DND-41 (cell line): Measurements from ENCODE around the gene DPM3.

Source experiments
- EZH2 ChIP-seq: IDR thresholded peaks from 3 replicates; pipeline ENCODE4 v1.6.1; 2012; ENCODE audit warnings: borderline replicate concordance, low read depth, mild to moderate bottlenecking, moderate library complexity, low read length, inconsistent platforms; ENCODE audit not compliant: severe bottlenecking
- TF ChIP-seq, protein P1 (sequence below): IDR thresholded peaks from 2 replicates; pipeline ENCODE4 v1.5.1; 2012; ENCODE audit warnings: borderline replicate concordance, low read length, moderate library complexity, mild to moderate bottlenecking; ENCODE audit not compliant: poor library complexity, severe bottlenecking; ENCODE audit errors: extremely low read depth

DNA sequence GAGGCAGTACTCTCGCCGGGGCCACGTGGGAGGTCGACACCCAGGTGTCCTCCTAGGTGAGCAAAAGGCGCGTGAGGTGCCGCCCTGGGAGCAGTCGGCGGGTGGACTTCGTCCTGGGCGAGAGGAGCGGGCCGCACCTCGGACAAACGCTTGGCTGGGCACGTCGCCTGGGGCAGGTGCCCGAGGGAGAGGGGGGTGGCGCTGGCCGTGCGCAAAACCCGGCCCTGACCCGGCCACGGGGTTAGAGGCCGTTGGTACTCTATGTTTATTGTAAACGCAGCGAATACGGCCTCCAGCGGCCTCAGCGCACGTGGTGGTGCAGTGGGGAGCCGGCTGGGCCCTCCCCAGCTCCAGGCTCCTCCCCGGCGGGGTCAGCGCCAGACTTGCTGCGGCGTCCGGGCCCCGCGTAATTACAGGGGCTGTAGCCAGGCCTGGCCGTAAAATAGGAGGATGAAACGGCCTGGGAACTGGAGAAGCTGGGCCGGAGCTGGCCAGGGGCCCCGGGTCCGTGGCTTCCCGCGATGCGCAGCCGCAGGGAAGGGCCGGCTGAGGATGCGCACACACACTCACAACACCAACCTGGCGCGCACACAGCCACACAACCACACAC, 14.3 kb downstream of the DPM3 start:
- TF ChIP-seq, protein P1, sequence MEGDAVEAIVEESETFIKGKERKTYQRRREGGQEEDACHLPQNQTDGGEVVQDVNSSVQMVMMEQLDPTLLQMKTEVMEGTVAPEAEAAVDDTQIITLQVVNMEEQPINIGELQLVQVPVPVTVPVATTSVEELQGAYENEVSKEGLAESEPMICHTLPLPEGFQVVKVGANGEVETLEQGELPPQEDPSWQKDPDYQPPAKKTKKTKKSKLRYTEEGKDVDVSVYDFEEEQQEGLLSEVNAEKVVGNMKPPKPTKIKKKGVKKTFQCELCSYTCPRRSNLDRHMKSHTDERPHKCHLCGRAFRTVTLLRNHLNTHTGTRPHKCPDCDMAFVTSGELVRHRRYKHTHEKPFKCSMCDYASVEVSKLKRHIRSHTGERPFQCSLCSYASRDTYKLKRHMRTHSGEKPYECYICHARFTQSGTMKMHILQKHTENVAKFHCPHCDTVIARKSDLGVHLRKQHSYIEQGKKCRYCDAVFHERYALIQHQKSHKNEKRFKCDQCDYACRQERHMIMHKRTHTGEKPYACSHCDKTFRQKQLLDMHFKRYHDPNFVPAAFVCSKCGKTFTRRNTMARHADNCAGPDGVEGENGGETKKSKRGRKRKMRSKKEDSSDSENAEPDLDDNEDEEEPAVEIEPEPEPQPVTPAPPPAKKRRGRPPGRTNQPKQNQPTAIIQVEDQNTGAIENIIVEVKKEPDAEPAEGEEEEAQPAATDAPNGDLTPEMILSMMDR: no peak
- no peak for TF ChIP-seq EZH2
